HCT116 (cell line): ENCODE data around the gene NAP1L1. TPM values are rescaled to one million over a fixed set of nuclear protein-coding genes. Genes with fewer than 3 reads are reported as not detected.

Source experiments
- ATAC-seq: fragments of 200-7000 bp; cut with Tn5 transposase; 2 replicates; pipeline ENCODE4 v1.9.1; 2020; ENCODE audit warnings: mild to moderate bottlenecking, moderate library complexity
- BruUV-seq: library from RNA; stranded (reverse); fragments of 400-500 nt; replicated peaks from 2 replicates; lab custom pipeline; 2021; lab: Mats Ljungman, UMichigan
- CTCF ChIA-PET: fragments of 300-600 bp; sonication (Branson Sonifier 250); formaldehyde crosslinking; loops from one replicate; lab custom pipeline; 2021; ENCODE audit warnings: antibody characterized with exemption; lab: Charles Lee
- POLR2A ChIA-PET: fragments of 300-600, 350-600 bp; sonication (Branson Sonifier 250); formaldehyde crosslinking; loops from one replicate; lab custom pipeline; 2021; ENCODE audit warnings: antibody characterized with exemption; lab: Charles Lee
- RAD21 ChIA-PET, 2 experiments: fragments of 300-600 bp; sonication (Branson Sonifier 250); formaldehyde crosslinking; loops; one replicate each; lab custom pipeline; 2023; ENCODE audit warnings: low total read pairs in 2 of 2; ENCODE audit not compliant: uncharacterized antibody in 2 of 2, unreplicated experiment in 2 of 2, low non-redundant PET in 1 of 2; lab: Charles Lee
- DNase-seq: peaks from one replicate; pipeline ENCODE4 v3.0.0-alpha.2; 2010; ENCODE audit warnings: low read depth, low spot score
- H2AFZ ChIP-seq: fragments of 200-600 bp; shearing (Covaris generic), sonication (generic); 2 replicates; pipeline ENCODE4 v1.6.1; 2017; ENCODE audit warnings: low read depth, mixed run types, mixed read lengths, antibody characterized with exemption, low read length; ENCODE audit not compliant: poor library complexity, severe bottlenecking
- H3K27ac ChIP-seq: 2 replicates; pipeline ENCODE4 v1.5.1; 2012; ENCODE audit warnings: low read depth, low read length
- H3K27me3 ChIP-seq: fragments of 200-600 bp; sonication (generic); 2 replicates; pipeline ENCODE4 v1.6.1; 2016; ENCODE audit warnings: mixed run types, low read length, mixed read lengths; ENCODE audit not compliant: insufficient read depth
- H3K36me3 ChIP-seq, 2 experiments: fragments of 200-500 bp in 1 of 2; fragments of 200-600 bp in 1 of 2; sonication (Bioruptor generic) in 1 of 2; sonication (generic) in 1 of 2; 2 replicates each; pipeline versions ENCODE4 v1.5.1 to v1.6.1; 2014 to 2016; ENCODE audit warnings: low read length in 2 of 2, inconsistent platforms in 1 of 2, mixed read lengths in 1 of 2, mixed run types in 1 of 2; ENCODE audit not compliant: insufficient read depth in 2 of 2, control insufficient read depth in 1 of 2
- H3K4me1 ChIP-seq, 2 experiments: fragments of 200-600 bp in 1 of 2; sonication (generic) in 1 of 2; 2 replicates each; pipeline versions ENCODE4 v1.5.1 to v1.6.1; 2012 to 2017; ENCODE audit warnings: low read length in 2 of 2, inconsistent platforms in 1 of 2, mild to moderate bottlenecking in 1 of 2, mixed read lengths in 1 of 2, mixed run types in 1 of 2, moderate library complexity in 1 of 2; ENCODE audit not compliant: insufficient read depth in 2 of 2, control insufficient read depth in 1 of 2
- H3K4me2 ChIP-seq: fragments of 200-600 bp; sonication (generic); 2 replicates; pipeline ENCODE4 v1.6.1; 2017; ENCODE audit warnings: mixed run types, low read length, mixed read lengths
- H3K4me3 ChIP-seq, 2 experiments: fragments of 200-600 bp in 1 of 2; sonication (generic) in 1 of 2; replicated peaks in 1 of 2; 2 replicates each; pipeline ENCODE4 v1.5.1; 2011 to 2016; ENCODE audit warnings: low read length in 2 of 2, control low read depth in 1 of 2, low read depth in 1 of 2, mild to moderate bottlenecking in 1 of 2, mixed read lengths in 1 of 2, mixed run types in 1 of 2
- H3K79me2 ChIP-seq: fragments of 200-600 bp; sonication (generic); 2 replicates; pipeline ENCODE4 v1.6.1; 2017; ENCODE audit warnings: mild to moderate bottlenecking, mixed run types, low read length, moderate library complexity, mixed read lengths; ENCODE audit not compliant: insufficient read depth
- H3K9ac ChIP-seq: fragments of 200-600 bp; sonication (generic); 2 replicates; pipeline ENCODE4 v1.6.1; 2016; ENCODE audit warnings: low read length, mixed read lengths
- H3K9me2 ChIP-seq: fragments of 200-600 bp; sonication (generic), shearing (Covaris generic); 2 replicates; pipeline ENCODE4 v1.6.1; 2017; ENCODE audit warnings: mixed run types, mild to moderate bottlenecking, moderate library complexity; ENCODE audit not compliant: insufficient read depth
- H3K9me3 ChIP-seq, 2 experiments: fragments of 200-500 bp in 1 of 2; fragments of 200-600 bp in 1 of 2; sonication (Bioruptor generic) in 1 of 2; sonication (generic) in 1 of 2; 2 replicates each; pipeline ENCODE4 v1.6.1; 2014 to 2017; ENCODE audit warnings: low read length in 2 of 2, mixed read lengths in 2 of 2, inconsistent platforms in 1 of 2, low read depth in 1 of 2, mild to moderate bottlenecking in 1 of 2, mixed run types in 1 of 2, moderate library complexity in 1 of 2; ENCODE audit not compliant: control insufficient read depth in 1 of 2, insufficient read depth in 1 of 2
- H4K20me1 ChIP-seq: fragments of 200-600 bp; sonication (generic), shearing (Covaris generic); 2 replicates; pipeline ENCODE4 v1.6.1; 2017; ENCODE audit warnings: mixed run types, mild to moderate bottlenecking, moderate library complexity; ENCODE audit not compliant: insufficient read depth
- ATF3 ChIP-seq: IDR thresholded peaks from 2 replicates; pipeline ENCODE4 v1.6.1; 2012
- CBX3 ChIP-seq: IDR thresholded peaks from 2 replicates; pipeline ENCODE4 v1.6.1; 2012; ENCODE audit warnings: low read depth
- CEBPB ChIP-seq: IDR thresholded peaks from 2 replicates; pipeline ENCODE4 v1.6.1; 2012; ENCODE audit warnings: low read depth
- CTCF ChIP-seq, 3 experiments: fragments of 200-600 bp in 1 of 3; sonication (generic) in 1 of 3; IDR thresholded peaks in 2 of 3; conservative IDR thresholded peaks in 1 of 3; 2 replicates each; pipeline ENCODE4 v1.5.1; 2012 to 2017; ENCODE audit warnings: low read depth in 2 of 3, low read length in 2 of 3, antibody characterized with exemption in 1 of 3, borderline replicate concordance in 1 of 3, control low read depth in 1 of 3, mild to moderate bottlenecking in 1 of 3, mixed read lengths in 1 of 3, mixed run types in 1 of 3, moderate library complexity in 1 of 3; ENCODE audit not compliant: insufficient read depth in 1 of 3
- EZH2 ChIP-seq: fragments of 200-600 bp; sonication (generic); IDR thresholded peaks from 2 replicates; pipeline ENCODE4 v1.6.1; 2017; ENCODE audit warnings: antibody characterized with exemption, mixed run types
- EZH2phosphoT487 ChIP-seq: fragments of 200-600 bp; IDR thresholded peaks from 2 replicates; pipeline ENCODE4 v1.6.1; 2018; ENCODE audit warnings: antibody characterized with exemption, borderline replicate concordance
- POLR2AphosphoS5 ChIP-seq: IDR thresholded peaks from 2 replicates; pipeline ENCODE4 v1.6.1; 2011; ENCODE audit warnings: mild to moderate bottlenecking, low read depth, low read length, moderate library complexity
- ZNF274 ChIP-seq: fragments of 200-500 bp; sonication (Bioruptor generic); IDR thresholded peaks from 2 replicates; pipeline ENCODE4 v1.6.1; 2014; ENCODE audit warnings: mild to moderate bottlenecking, low read depth, low read length, inconsistent platforms
- intact Hi-C: fragments of 100-400 bp; cut with micrococcal nuclease; formaldehyde crosslinking; loops from 2 replicates; pipeline ENCODE4 v1.10.0; 2022
- total RNA-seq: library from RNA; stranded (reverse); gene quantifications from one replicate; pipeline ENCODE4 v1.2.1, GENCODE V29; 2021; ENCODE audit not compliant: unreplicated experiment

The NAP1L1 gene
- total RNA-seq, 1 experiment from 2014 or later: 531 TPM

- TF ChIP-seq CTCF (IDR thresholded peaks at IDR 0.05 in 2 of 3, conservative IDR thresholded peaks at IDR 0.05 in 1 of 3; ENCODE audit: borderline replicate concordance in 1 of 3, insufficient read depth in 1 of 3, low read depth in 2 of 3, low read length in 2 of 3): no peak
- TF ChIP-seq CBX3: no peak
Observed at GRCh38 chr12:76020281-76020680, 64.2 kb downstream of the NAP1L1 start (continued).

- no peak overlapping the region for H2AFZ ChIP-seq
- peaks cover 52 to 77% of the 10 kb centered on the region in 2 experiments for H3K4me1 ChIP-seq
- peak overlapping the region; percentile 52 for H3K4me2 ChIP-seq
- ChIA-PET CTCF (no interaction called here), POLR2A (no interaction called here), RAD21 (interaction anchor here in 1 of 2 experiments (0.6 kb wide), 1 partner anchor 67 kb away, joined by 6 read pairs; no protein-coding TSS in a partner anchor)
- H3K27ac ChIP-seq: peak overlapping the region; percentile 88
- ATAC-seq (no peak), DNase-seq (no peak)
- no peaks in the 10 kb centered on the region for H3K27me3 ChIP-seq
- no peaks in the 10 kb centered on the region for H4K20me1 ChIP-seq
- no peak for TF ChIP-seq EZH2phosphoT487
- TF ChIP-seq POLR2AphosphoS5: no peak
- no peak for TF ChIP-seq EZH2
- no peak for TF ChIP-seq CEBPB
- no peak for TF ChIP-seq ATF3
- no peak for TF ChIP-seq CBX3
- no peak for TF ChIP-seq ZNF274
- TF ChIP-seq, all 23 proteins: peak for 0
- Histone ChIP-seq H3K4me3 (no peak overlapping the region), H3K9me3 (no peaks in the 10 kb centered on the region), H3K9me2 (no peaks in the 10 kb centered on the region), H3K9ac (peak overlapping the region; percentile 60), H3K36me3 (no peaks in the 10 kb centered on the region), H3K79me2 (no peaks in the 10 kb centered on the region)
- BruUV-seq: no TSS peak
- intact Hi-C loops: loop anchor here (2.0 kb wide), 1 partner anchor 362 kb away; no protein-coding TSS in a partner anchor
Observed at GRCh38 chr12:76018672-76019071, 65.8 kb downstream of the NAP1L1 start.
